ENCODE data around the gene ARHGEF12. TPM values are rescaled to one million over a fixed set of nuclear protein-coding genes. Genes with fewer than 3 reads are reported as not detected.

Gene ARHGEF12
- 16.9 and 31.4 TPM in 2 replicates for polyA plus RNA-seq (2011; rRNA removed)
- polyA minus RNA-seq (2011; rRNA and poly(A)+ RNA removed), result 51.2 and 63.1 TPM in 2 replicates

GRCh38 chr11:120335908-120336640, at the start of gene ARHGEF12:
Gene ARHGEF12 (plus strand): TSS chr11:120336413. CDS start chr11:120337244, 831 bp downstream.
- DNase-seq (ENCODE audit: low read depth), result peak; percentile 66
- Histone ChIP-seq H3K36me3 (ENCODE audit: control insufficient read depth, insufficient read depth, low read length) (no peaks in the 10 kb centered on the region), H3K4me3 (ENCODE audit: low read depth, low read length) (peak within 1 kb of the TSS; percentile 71), H3K27me3 (ENCODE audit: control insufficient read depth, insufficient read depth, low read length) (no peaks in the 10 kb centered on the region)
- peak; percentile 53 for TF ChIP-seq CTCF (IDR thresholded peaks at IDR 0.05; ENCODE audit: insufficient read depth, low read depth, low read length)
- ChIA-PET CTCF (interaction anchor here (0.6 to 2.2 kb wide), 22 partner anchors 9 to 348 kb away, joined by 3 to 15 read pairs (median 4); partner anchors contain the start of gene GRIK4), POLR2A (interaction anchor here (0.7 to 1.6 kb wide), 2 partner anchors 65 to 688 kb away, joined by 3 read pairs; partner anchors contain the start of gene TBCEL)

GRCh38 chr11:120288021-120288420, 48.2 kb upstream of the ARHGEF12 start:
- CTCF ChIA-PET, result interaction anchor here (0.9 to 7.4 kb wide), 3 partner anchors 13 to 180 kb away, joined by 3 to 58 read pairs (median 4); no protein-coding TSS in a partner anchor
- H3K4me3 ChIP-seq (ENCODE audit: low read depth, low read length), result no peak overlapping the region
- H3K36me3 ChIP-seq (ENCODE audit: control insufficient read depth, insufficient read depth, low read length), result no peaks in the 10 kb centered on the region
- POLR2A ChIA-PET, result no interaction called here
- DNase-seq (ENCODE audit: low read depth), result no peak
- H3K27me3 ChIP-seq (ENCODE audit: control insufficient read depth, insufficient read depth, low read length), result peaks cover 2% of the 10 kb centered on the region
- no peak for TF ChIP-seq CTCF (IDR thresholded peaks at IDR 0.05; ENCODE audit: insufficient read depth, low read depth, low read length)

- no peak overlapping the region for H3K4me3 ChIP-seq (ENCODE audit: low read depth, low read length)
- DNase-seq (ENCODE audit: low read depth), result no peak
- POLR2A ChIA-PET, result no interaction called here
- no peaks in the 10 kb centered on the region for H3K36me3 ChIP-seq (ENCODE audit: control insufficient read depth, insufficient read depth, low read length)
- CTCF ChIA-PET, result interaction anchor here (7.4 kb wide), 1 partner anchor 12 kb away, joined by 58 read pairs; no protein-coding TSS in a partner anchor
- no peak for TF ChIP-seq CTCF (IDR thresholded peaks at IDR 0.05; ENCODE audit: insufficient read depth, low read depth, low read length)
- peaks cover 11% of the 10 kb centered on the region for H3K27me3 ChIP-seq (ENCODE audit: control insufficient read depth, insufficient read depth, low read length)
These were observed 46.8 kb upstream of the ARHGEF12 start for GRCh38 chr11:120289426-120289825.

GRCh38 chr11:120290956-120291355, 45.3 kb upstream of the ARHGEF12 start:
- peaks cover 14% of the 10 kb centered on the region for H3K27me3 ChIP-seq (ENCODE audit: control insufficient read depth, insufficient read depth, low read length)
- CTCF ChIA-PET, result interaction anchor here (7.4 kb wide), 1 partner anchor 11 kb away, joined by 58 read pairs; no protein-coding TSS in a partner anchor
- DNase-seq (ENCODE audit: low read depth), result no peak

More at GRCh38 chr11:120290956-120291355, 45.3 kb upstream of the ARHGEF12 start:
- POLR2A ChIA-PET, result no interaction called here
- H3K4me3 ChIP-seq (ENCODE audit: low read depth, low read length), result no peak overlapping the region
- no peaks in the 10 kb centered on the region for H3K36me3 ChIP-seq (ENCODE audit: control insufficient read depth, insufficient read depth, low read length)
- TF ChIP-seq CTCF (IDR thresholded peaks at IDR 0.05; ENCODE audit: insufficient read depth, low read depth, low read length), result no peak

Data from BJ (cell line).